ENCODE data around the gene DTX2.
"Not testable (repeated sequence)": the region's sequence is repeated elsewhere in the genome, so short reads cannot be mapped to it uniquely, and the experiment has no call there.

The DTX2 gene

DNA sequence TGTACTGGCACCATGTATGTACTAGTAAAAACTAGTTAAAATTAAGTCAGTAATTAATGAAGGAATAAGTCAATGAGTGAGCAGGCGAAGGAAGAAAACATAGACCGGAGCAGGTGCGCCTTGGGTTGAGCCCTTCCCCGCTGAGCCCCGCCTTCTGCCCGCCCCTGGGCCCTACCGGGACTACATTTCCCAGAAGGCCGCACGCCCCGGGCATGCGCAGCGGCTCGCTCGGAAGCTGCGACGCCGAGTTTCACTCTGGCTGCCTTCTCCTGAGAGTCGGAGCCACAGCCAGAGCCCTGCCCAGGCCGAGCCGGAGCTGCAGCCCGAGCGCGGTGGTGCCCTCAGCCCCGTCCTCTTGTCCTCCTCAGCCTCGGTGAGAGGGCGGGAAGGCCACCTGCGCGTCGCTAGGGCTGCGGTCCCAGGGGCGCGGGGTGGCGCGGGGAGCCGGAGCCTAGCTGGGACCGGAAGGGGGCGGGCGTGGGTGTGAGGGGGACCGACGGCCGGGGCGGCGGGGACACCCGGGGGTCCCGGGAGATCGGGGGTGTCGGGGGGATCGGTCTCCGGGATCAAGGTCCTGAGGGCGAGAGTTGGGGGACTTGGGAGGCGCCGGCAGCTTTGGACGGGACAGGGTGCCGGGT lies at the start of gene DTX2:
DTX2 (plus strand) TSS at position 246 of the 638 bp plus-strand sequence. CDS start 18,801 bp downstream, outside the sequence.
- not testable (repeated sequence) for DNase-seq (ENCODE audit: low read depth)

DNA sequence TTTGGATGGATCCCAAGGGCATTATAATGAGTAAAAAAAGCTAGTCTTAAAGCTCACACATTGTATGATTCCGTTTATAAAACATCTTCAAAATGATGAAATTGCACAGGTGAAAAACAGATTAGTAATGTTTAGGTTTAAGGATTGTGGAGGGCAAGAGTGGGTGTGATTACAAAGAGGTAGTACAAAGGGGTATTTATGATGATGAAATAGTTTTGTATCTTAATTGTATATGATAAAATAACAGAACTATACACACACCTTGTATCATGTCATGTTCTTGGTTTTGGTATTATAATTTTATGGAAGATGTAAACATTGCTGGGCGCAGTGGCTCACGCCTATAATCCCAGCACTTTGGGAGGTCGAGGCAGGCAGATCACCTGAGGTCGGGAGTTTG lies 49.3 kb upstream of the DTX2 start:
- DNase-seq (ENCODE audit: low read depth): no peak

DNA sequence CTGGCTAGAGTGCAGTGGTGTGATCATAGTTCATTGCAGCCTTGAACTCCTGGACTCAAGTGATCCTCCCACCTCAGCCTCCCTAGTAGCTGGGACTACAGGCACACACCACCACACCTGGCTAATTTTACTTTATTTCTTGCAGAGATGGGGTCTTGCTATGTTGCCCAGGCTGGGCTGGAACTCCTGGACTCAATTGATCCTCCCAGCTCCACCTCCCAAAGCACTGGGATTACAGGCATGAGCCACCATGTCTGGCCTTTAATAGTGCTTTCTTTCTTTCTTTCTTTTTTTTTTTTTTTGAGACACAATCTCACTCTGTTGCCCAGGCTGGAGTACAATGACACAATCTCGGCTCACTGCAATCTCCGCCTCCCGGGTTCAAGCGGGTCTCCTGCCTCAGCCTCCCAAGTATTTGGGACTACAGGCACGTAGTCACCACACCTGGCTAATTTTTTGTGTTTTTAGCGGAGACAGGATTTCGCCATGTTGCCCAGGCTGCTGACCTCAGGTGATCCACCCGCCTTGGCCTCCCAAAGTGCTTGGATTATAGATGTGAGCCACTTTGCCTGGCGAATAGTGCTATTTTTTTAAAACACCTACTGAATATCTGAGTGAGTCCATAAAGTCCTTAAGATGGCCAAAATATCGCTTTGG lies 43.7 kb upstream of the DTX2 start:
- not testable (repeated sequence) for DNase-seq (ENCODE audit: low read depth)

- DNase-seq (ENCODE audit: low read depth): peak; percentile 77
Measured at GRCh38 chr7:76421097-76421496, 40.4 kb upstream of the DTX2 start.

DNA sequence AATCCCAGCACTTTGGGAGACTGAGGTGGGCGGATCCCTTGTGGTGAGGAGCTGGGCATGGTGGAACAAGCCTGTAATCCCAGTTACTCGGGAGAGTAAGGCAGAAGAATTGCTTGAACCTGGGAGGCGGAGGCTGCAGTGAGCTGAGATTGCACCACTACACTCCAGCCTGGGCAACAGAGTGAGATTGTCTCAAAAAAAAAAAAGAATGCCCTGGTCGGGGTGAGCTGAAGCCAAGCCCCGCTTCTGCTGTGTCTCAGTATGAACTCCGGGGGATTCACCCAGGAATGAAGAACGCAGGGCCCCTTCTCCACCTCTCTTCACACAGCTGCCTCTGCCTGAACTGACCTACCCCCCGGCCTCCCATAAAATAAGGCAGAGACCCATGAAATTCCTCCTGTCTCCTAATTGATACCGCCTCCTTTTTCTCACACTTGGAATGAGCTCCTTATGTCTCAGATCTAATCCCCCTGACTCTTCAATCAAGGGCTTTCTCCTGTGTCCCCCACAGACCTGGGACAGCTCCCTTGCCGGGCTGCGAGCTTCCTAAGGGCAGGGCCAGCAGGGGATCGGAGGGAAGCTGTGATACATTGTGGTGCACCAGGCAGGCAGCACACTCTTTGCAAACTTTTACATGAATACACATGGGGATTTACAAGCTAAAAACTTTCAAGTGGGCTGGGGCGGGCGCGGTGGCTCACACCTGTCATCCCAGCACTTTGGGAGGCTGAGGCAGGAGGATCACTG lies 37.7 kb upstream of the DTX2 start:
- DNase-seq (ENCODE audit: low read depth): no peak

- no peak for DNase-seq (ENCODE audit: low read depth)
Measured at GRCh38 chr7:76424413-76425111, 36.9 kb upstream of the DTX2 start, which contains the start of gene ZP3. TSS of gene ZP3 (plus strand) at chr7:76424950. CDS start at chr7:76424965, 15 bp downstream.

GRCh38 chr7:76425156-76425555 lies 36.4 kb upstream of the DTX2 start:
- DNase-seq (ENCODE audit: low read depth): no peak

DNA sequence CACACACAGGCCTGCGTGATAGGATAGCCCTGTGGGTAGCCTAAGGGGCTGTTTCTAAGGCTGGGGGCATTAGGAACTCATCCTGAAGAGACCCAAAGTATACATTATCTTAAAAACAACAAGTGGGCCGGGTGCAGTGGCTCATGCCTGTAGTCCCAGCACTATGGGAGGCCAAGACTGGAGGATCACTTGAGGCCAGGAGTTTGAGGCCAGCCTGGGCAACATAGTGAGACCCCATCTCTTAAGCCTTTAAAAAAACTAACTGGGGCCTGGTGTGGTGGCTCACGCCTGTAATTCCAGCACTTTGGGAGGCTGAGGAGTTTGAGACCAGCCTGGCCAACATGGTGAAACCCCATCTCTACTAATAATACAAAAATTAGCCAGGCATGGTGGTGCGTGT lies 36.0 kb upstream of the DTX2 start:
- DNase-seq (ENCODE audit: low read depth): not testable (repeated sequence)

DNA sequence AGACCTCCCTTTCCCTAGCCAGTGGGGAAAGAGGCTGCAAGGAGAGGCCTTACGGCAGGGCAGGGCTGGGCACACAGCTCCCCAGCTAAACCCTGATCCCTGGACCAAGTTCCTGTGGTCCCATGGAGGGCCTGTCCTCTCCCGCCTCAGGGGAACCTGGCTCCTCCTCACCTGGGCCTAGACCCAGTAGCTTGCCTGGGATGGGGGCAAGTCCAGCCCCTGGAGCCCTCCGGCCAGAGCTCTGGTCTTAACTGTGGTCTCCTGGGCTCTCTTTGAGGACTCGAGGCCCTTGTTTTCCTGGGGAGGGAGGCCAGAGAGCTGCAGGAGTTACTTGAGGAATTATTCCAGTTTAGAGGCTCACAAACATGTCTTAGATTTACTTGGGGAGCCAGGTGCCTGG lies 35.3 kb upstream of the DTX2 start:
- DNase-seq (ENCODE audit: low read depth): no peak

DNA sequence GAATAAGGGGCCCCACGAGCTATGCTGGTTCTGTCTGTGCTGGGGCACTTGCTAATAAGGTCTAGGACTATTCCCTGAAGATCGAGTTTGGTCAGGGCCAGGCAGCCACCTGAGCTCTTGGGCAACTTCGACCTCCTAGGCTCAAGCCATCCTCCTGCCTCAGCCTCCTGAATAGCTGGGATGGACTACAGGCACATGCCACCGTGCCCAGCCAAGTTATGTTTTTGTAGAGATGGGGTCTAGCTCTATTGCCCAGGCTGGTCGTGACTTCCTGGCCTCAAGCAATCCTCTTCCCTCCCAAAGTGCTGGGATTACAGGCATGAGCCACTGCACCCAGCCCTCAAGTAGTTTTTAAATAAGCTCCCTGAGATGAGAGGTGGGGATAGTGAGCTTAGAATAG lies 33.9 kb upstream of the DTX2 start:
- no peak for DNase-seq (ENCODE audit: low read depth)

GRCh38 chr7:76428149-76428823 lies 33.2 kb upstream of the DTX2 start:
- no peak for DNase-seq (ENCODE audit: low read depth)

DNA sequence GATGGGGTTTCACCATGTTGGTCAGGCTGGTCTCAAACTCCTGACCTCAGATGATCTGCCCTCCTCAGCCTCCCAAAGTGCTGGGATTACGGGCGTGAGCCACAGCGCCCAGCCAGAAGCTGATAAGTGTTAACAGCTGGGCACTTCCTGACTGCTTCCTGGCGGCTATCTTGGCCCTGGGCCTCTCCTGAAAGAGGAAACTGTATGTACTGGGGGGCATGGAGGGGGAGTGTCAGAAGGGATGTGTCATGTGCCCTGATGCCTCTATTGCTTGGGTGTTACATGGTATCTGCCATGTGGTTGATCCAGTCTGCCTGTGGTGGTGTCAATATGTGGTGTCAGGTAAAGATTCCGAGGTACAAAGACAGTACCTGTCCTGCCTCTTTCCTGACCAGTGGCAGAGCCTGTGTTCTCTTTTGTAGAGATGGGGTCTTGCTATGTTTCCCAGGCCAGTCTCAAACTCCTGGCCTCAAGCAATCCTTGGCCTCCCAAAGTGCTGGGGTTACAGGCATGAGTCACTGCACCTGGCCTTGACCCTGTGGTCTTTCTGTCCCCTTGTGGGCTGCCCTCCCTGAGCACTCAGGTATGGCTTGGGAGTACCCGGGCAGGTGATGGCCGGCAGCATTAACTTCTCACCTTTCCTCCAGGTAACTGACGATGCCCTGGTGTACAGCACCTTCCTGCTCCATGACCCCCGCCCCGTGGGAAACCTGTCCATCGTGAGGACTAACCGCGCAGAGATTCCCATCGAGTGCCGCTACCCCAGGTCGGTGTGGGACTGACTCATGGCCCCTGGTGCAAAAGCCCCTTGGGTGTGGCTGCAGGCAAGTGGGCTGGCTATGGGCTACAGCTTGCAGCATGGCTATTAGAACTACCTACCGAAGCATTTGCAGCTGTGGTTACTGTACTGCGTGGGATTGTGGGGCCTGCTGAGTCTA lies 32.4 kb upstream of the DTX2 start:
- no peak for DNase-seq (ENCODE audit: low read depth)

DNA sequence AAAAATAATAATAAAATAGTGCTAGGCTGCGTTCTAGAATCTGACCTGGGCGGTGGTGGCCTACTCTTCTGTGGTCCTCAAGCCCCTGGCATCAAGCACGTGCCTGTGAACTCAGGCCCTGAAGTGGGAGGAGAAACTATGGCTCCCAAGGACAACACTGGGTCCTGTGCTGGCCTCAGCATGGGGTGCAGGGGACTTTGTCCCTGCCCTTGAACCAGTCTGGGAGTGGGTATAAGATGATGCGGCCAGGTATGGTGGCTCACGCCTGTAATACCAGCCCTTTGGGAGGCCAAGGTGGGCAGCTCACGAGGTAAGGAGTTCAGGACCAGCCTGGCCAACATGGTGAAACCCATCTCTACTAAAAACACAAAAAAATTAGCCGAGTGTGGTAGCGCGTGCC lies 31.3 kb upstream of the DTX2 start:
- DNase-seq (ENCODE audit: low read depth): no peak

- DNase-seq (ENCODE audit: low read depth): no peak
Measured at GRCh38 chr7:76430836-76431235, 30.7 kb upstream of the DTX2 start.

- peak; percentile 43 for DNase-seq (ENCODE audit: low read depth)
Measured at GRCh38 chr7:76437873-76438272, 23.6 kb upstream of the DTX2 start.

- not testable (repeated sequence) for DNase-seq (ENCODE audit: low read depth)
Measured at GRCh38 chr7:76439120-76439888, 22.2 kb upstream of the DTX2 start.

- not testable (repeated sequence) for DNase-seq (ENCODE audit: low read depth)
Measured at GRCh38 chr7:76440404-76440803, 21.1 kb upstream of the DTX2 start.

- DNase-seq (ENCODE audit: low read depth): not testable (repeated sequence)
Measured at GRCh38 chr7:76441792-76442191, 19.7 kb upstream of the DTX2 start.

DNA sequence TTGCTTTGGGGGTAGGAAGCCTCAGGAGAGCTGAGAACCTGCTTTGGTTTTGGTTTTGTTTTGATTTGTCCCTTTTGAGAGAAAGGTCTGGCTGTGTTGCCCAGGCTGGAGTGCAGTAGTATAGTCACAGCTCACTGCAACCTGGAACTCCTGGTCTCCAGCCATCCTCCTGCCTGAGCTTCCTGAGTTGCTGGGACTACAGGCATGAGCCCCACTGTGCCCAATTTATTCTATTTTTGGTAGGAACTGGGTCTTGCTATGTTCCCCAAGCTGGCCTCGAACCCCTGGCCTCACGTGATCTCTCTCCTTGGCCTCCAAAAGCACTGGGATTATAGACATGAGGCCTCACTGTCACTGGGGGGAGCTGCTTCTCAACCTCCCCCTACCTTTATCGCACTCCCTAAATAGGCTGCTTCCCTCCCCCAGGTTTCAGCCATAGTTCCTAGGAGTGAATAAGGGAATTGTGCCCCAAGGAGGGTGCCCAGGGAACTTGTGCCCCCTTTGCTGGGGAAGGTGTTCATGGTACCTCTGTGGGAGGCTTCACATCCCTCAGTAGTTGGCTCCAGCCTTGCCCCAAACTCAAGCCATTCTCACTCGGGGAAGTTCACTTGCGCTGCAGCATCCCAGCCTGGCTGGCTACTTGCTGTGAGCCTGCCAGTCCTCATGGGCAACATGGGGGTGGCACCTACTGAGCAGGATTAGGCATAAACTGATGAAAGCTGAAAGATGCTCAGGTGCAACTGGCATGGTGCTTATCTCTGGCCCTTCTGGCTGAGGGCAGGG lies 18.7 kb upstream of the DTX2 start:
- DNase-seq (ENCODE audit: low read depth): not testable (repeated sequence)
